GM12875 (cell line): ENCODE results near the gene AFMID.

ENCODE experiments used
- H3K4me3 ChIP-seq: one replicate; pipeline ENCODE4 v1.5.1; 2011; ENCODE audit warnings: low read depth, low read length, control low read depth
- TF ChIP-seq, protein P1 (sequence below): IDR thresholded peaks from 2 replicates; pipeline ENCODE4 v1.5.1; 2011; ENCODE audit warnings: low read depth, mild to moderate bottlenecking, control low read depth, inconsistent platforms, low read length, moderate library complexity, borderline replicate concordance; ENCODE audit not compliant: insufficient read depth

Gene AFMID

DNA sequence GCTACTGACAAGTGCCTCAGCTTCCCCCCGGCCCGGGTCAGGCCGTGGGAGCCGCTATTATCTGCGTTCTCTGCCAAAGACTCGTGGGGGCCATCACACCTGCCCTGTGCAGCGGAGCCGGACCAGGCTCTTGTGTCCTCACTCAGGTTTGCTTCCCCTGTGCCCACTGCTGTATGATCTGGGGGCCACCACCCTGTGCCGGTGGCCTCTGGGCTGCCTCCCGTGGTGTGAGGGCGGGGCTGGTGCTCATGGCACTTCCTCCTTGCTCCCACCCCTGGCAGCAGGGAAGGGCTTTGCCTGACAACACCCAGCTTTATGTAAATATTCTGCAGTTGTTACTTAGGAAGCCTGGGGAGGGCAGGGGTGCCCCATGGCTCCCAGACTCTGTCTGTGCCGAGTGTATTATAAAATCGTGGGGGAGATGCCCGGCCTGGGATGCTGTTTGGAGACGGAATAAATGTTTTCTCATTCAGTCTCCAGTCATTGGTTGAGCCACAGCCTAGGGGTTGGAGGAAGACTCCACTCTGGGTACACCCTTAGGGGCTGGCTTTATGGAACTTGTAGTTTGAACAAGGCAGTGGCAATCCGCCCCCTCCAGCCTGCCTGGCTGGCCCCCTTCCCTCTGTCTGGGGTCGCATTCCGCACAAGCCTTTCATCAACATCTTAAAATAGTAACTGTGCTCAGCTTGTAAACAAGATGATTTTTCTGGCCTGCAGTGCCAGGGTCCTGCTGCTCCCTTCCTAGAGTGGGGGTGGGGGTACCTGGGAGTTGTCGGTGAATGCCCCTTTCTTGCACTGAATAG, 14.7 kb upstream of the AFMID start:
- H3K4me3 ChIP-seq = peak overlapping the region; percentile 17
- TF ChIP-seq, protein P1, sequence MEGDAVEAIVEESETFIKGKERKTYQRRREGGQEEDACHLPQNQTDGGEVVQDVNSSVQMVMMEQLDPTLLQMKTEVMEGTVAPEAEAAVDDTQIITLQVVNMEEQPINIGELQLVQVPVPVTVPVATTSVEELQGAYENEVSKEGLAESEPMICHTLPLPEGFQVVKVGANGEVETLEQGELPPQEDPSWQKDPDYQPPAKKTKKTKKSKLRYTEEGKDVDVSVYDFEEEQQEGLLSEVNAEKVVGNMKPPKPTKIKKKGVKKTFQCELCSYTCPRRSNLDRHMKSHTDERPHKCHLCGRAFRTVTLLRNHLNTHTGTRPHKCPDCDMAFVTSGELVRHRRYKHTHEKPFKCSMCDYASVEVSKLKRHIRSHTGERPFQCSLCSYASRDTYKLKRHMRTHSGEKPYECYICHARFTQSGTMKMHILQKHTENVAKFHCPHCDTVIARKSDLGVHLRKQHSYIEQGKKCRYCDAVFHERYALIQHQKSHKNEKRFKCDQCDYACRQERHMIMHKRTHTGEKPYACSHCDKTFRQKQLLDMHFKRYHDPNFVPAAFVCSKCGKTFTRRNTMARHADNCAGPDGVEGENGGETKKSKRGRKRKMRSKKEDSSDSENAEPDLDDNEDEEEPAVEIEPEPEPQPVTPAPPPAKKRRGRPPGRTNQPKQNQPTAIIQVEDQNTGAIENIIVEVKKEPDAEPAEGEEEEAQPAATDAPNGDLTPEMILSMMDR = no peak

DNA sequence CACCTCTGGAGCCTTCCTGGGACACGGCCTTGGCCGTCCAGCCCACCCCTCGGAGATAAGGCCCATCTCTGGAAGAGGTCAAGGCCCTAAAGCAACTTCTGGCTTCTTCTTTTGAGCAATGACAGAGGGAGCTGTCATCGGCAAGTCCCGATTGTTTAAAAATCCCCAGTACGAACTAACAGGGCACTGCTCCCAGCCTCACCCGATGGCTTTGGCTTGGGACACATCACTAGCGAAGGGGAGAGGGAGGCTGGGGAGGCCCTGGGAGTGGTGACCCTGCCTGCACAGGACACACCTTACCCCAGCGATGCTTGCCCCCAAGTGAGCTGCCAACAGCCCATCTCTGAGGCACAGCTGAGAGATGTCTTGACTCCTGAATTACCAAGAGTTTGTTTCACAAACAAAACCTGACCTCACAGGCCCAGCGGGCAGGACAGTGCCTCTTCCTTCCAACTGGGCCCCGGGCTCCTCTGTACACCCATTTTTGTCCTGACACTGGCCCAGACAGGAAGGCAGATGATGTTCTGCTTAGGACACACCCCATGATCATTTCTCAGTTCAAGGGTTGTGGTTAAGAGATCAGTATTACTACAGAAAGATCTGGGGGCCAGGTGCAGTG, 14.0 kb upstream of the AFMID start:
- H3K4me3 ChIP-seq = no peak overlapping the region
- TF ChIP-seq, protein P1 = no peak

DNA sequence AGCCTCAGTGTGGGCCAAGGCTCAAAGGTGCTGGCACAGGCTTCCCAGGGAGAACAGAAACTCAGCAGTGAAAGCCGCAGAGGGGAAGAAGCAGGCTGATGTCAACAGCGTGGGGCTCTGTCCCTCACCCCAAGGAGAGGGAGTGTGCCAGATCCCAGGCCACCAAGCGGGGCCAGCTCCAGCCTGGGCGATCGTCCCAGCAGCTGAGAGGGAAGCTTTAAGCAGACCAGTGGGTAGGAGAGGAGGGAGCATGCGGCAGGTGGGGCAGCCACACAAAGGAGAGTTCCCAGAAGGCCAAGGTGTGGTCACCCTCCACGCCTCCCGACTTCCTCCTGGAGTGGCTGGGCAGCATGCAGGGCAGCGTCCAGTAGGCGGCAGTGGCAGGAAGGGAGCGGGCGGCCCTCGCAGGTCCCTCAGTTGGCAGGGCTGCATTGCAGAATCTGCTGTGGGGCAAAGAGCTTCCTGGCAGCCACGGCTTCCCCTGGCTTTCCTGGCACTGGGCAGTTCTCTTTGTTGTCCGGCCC, 12.8 kb upstream of the AFMID start:
- TF ChIP-seq, protein P1 = no peak
- H3K4me3 ChIP-seq = no peak overlapping the region

DNA sequence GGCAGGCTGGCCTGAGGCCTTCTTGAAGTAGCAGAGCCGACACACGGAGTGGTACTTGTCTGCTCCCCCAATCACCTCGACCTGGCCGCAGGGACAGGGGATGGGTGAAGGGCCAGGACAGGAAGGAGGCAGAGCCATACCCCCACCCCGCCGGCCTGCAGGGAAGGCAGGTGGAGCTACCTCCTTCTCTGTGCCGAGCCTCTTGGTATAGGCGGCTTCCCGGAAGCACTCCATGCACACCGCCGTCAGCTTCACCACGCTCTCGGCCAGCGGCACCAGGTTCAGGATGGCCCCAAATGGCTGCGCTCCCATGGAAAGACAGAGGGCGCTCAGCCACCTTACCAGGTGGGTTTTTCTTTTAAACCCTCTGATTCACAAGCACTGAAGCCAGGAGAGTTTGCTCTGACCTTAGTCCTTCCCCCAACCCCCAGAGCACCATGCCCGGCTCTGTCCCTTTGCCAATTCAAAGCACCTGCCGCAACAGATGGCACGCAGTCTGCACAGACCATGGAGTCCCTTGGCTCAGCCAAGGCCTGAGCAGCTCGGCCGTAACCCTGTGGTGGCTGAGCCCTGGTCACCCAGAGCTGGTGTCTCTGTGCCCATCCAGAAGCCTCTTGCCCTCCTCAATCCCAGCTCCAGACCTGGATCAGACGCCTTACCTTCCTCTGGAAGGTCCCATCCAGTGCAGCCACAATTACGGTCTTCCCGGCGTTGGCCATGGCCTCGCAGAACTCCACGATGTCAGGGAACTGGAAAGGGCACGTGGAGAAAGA, 12.1 kb upstream of the AFMID start:
- TF ChIP-seq, protein P1 = 0 out of 2 replicates have a peak, but pooled peaks have one; percentile 7
- no peak overlapping the region for H3K4me3 ChIP-seq

DNA sequence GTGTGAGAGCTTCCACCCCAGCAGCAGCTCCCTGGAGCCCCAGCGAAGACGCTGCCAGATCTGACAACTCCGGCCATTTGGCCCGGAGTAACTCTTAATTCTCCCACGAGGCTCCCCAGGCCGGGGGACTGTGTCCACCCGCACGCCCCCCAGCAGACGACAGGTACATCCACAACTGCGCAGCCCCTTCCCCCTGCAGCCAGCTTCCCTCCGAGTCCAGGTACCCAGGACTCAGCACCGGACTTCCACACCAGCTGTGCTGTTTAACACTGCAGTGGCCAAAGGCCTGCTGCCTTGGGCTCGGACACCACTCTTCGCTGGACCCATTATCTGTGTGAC, 11.6 kb upstream of the AFMID start:
- no peak overlapping the region for H3K4me3 ChIP-seq
- TF ChIP-seq, protein P1 = no peak

DNA sequence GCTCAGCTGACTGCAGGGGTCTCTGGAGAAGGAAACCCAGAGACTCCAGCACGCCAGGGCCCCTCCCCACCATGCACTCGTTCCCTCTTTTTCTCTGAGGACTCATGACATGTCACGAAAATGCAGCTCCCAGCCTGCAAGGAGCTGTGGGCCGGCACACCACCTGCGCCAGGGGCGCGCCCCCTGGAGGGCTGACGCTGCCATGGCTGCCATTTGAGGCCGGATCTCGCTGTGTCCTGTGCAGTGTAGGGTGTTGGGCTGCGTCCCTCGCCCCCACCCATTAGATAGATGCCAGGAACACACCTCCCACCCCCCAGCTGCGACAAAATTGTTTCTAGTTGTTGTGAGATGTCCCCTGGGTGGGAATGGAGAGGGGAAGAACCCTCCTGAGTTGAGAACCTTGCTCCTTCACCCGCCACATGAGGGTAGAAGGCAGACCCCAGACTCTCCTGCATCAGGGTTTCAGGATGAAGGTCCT, 10.6 kb upstream of the AFMID start:
- TF ChIP-seq, protein P1 = peak; percentile 99
- no peak overlapping the region for H3K4me3 ChIP-seq
